Endothelial cell of umbilical vein (primary cell): Measurements from ENCODE around the gene TSSK6. TPM values are rescaled to one million over a fixed set of nuclear protein-coding genes. Genes with fewer than 3 reads are reported as not detected.

ENCODE experiments used
- BruUV-seq: library from RNA; stranded (reverse); fragments of 400-500 nt; replicated peaks from 2 replicates; lab custom pipeline; 2021; lab: Mats Ljungman, UMichigan
- CTCF ChIA-PET: fragments of 300-600, 350-600 bp; sonication (Branson Sonifier 250); formaldehyde crosslinking; loops from one replicate; lab custom pipeline; 2021; ENCODE audit warnings: antibody characterized with exemption, inconsistent platforms; lab: Charles Lee
- POLR2A ChIA-PET: fragments of 300-600, 350-600 bp; sonication (Branson Sonifier 250); formaldehyde crosslinking; loops from one replicate; lab custom pipeline; 2021; ENCODE audit warnings: antibody characterized with exemption, inconsistent platforms; lab: Charles Lee
- DNase-seq: peaks from one replicate; pipeline ENCODE4 v3.0.0-alpha.2; 2011; ENCODE audit warnings: low read depth, low spot score
- FAIRE-seq: peaks from 2 replicates; lab custom pipeline; 2011; peaks lifted over from hg19 to GRCh38; lab: Jason Lieb, UNC
- H2AFZ ChIP-seq: 2 replicates; pipeline ENCODE4 v1.6.0; 2012; ENCODE audit warnings: low read depth, low read length, control low read depth, inconsistent platforms
- H3K27ac ChIP-seq: 2 replicates; pipeline ENCODE4 v1.5.1; 2011; ENCODE audit warnings: low read depth, mild to moderate bottlenecking, control low read depth, low read length, moderate library complexity; ENCODE audit not compliant: insufficient read depth
- H3K27me3 ChIP-seq, 2 experiments: 2 replicates each; pipeline versions ENCODE4 v1.6.0 to v1.6.1; 2011; ENCODE audit warnings: low read length in 2 of 2, mixed read lengths in 1 of 2; ENCODE audit not compliant: control insufficient read depth in 2 of 2, insufficient read depth in 2 of 2
- H3K36me3 ChIP-seq, 2 experiments: 2 replicates in 1 of 2; 3 replicates in 1 of 2; pipeline ENCODE4 v1.5.1; 2011; ENCODE audit warnings: low read length in 2 of 2, mild to moderate bottlenecking in 1 of 2, moderate library complexity in 1 of 2; ENCODE audit not compliant: control insufficient read depth in 2 of 2, insufficient read depth in 2 of 2; ENCODE audit errors: extremely low read depth in 1 of 2
- H3K4me1 ChIP-seq: 3 replicates; pipeline ENCODE4 v1.5.1; 2011; ENCODE audit warnings: mild to moderate bottlenecking, low read length; ENCODE audit not compliant: control insufficient read depth, insufficient read depth; ENCODE audit errors: extremely low read depth
- H3K4me2 ChIP-seq: 2 replicates; pipeline ENCODE4 v1.6.1; 2011; ENCODE audit warnings: low read length, control low read depth, mixed read lengths; ENCODE audit not compliant: insufficient read depth
- H3K4me3 ChIP-seq, 3 experiments: fragments of 200-600 bp in 1 of 3; sonication (generic), shearing (Covaris generic) in 1 of 3; replicated peaks in 1 of 3; 2 replicates each; pipeline ENCODE4 v1.5.1; 2011 to 2016; ENCODE audit warnings: control low read depth in 3 of 3, low read length in 3 of 3, mild to moderate bottlenecking in 2 of 3, inconsistent platforms in 1 of 3, low read depth in 1 of 3, moderate library complexity in 1 of 3; ENCODE audit not compliant: insufficient read depth in 1 of 3
- H3K79me2 ChIP-seq: 2 replicates; pipeline ENCODE4 v1.6.0; 2012; ENCODE audit warnings: low read length, inconsistent platforms; ENCODE audit not compliant: control insufficient read depth, insufficient read depth
- H3K9ac ChIP-seq: replicated peaks from 2 replicates; pipeline ENCODE3; 2011; ENCODE audit warnings: low read length, control low read depth; ENCODE audit not compliant: insufficient read depth; ENCODE audit errors: extremely low read depth
- H3K9me1 ChIP-seq: replicated peaks from 3 replicates; pipeline ENCODE4 v1.6.0; 2011; ENCODE audit warnings: mild to moderate bottlenecking, low read length; ENCODE audit not compliant: control insufficient read depth, insufficient read depth; ENCODE audit errors: extremely low read depth
- H3K9me3 ChIP-seq: replicated peaks from 2 replicates; pipeline ENCODE4 v1.5.1; 2012; ENCODE audit warnings: low read length, inconsistent platforms; ENCODE audit not compliant: control insufficient read depth, insufficient read depth
- H4K20me1 ChIP-seq: replicated peaks from 2 replicates; pipeline ENCODE3; 2011; ENCODE audit warnings: mild to moderate bottlenecking, low read length; ENCODE audit not compliant: control insufficient read depth, insufficient read depth; ENCODE audit errors: extremely low read depth
- EZH2 ChIP-seq: IDR thresholded peaks from 2 replicates; pipeline ENCODE4 v1.6.1; 2012; ENCODE audit warnings: borderline replicate concordance, low read depth, mild to moderate bottlenecking, moderate library complexity, low read length, inconsistent platforms; ENCODE audit not compliant: severe bottlenecking
- FOS ChIP-seq: IDR thresholded peaks from 2 replicates; pipeline ENCODE4 v1.6.1; 2011; ENCODE audit warnings: mild to moderate bottlenecking, low read length, moderate library complexity, borderline replicate concordance; ENCODE audit not compliant: insufficient read depth
- GATA2 ChIP-seq: IDR thresholded peaks from 2 replicates; pipeline ENCODE4 v1.7.0; 2011; ENCODE audit warnings: low read depth, mild to moderate bottlenecking, moderate library complexity, mixed read lengths, low read length; ENCODE audit not compliant: insufficient read length, insufficient read depth
- JUN ChIP-seq: IDR thresholded peaks from 2 replicates; pipeline ENCODE4 v1.6.1; 2011; ENCODE audit warnings: borderline replicate concordance, low read depth; ENCODE audit not compliant: insufficient read length, insufficient read depth
- MYC ChIP-seq: IDR thresholded peaks from one replicate; pipeline ENCODE4 v1.6.1; 2011; ENCODE audit warnings: mild to moderate bottlenecking, low read depth, low read length
- POLR2A ChIP-seq: IDR thresholded peaks from 2 replicates; pipeline ENCODE4 v1.6.1; 2012; ENCODE audit warnings: low read depth, mild to moderate bottlenecking, control low read depth, low read length
- POLR2AphosphoS5 ChIP-seq: IDR thresholded peaks from 2 replicates; pipeline ENCODE4 v1.6.1; 2012; ENCODE audit warnings: low read depth, mild to moderate bottlenecking, control low read depth, low read length, moderate library complexity; ENCODE audit not compliant: insufficient read depth
- dilution Hi-C: fragments of 300-500 bp; cut with MboI; formaldehyde crosslinking; loops from one replicate; pipeline ENCODE4 v1.15.0; 2019; ENCODE audit warnings: low sequenced_read_pairs; ENCODE audit not compliant: extremely low pct_ligation_motif_present
- intact Hi-C: fragments of 100-400 bp; cut with micrococcal nuclease; formaldehyde crosslinking; loops from one replicate; pipeline ENCODE4 v1.10.0; 2022
- polyA plus RNA-seq, 4 experiments: library from polyadenylated mRNA; depleted of rRNA in 3 of 4; stranded (reverse) in 3 of 4; unstranded in 1 of 4; fragments of >200 nt; gene quantifications; 2 replicates each; pipeline versions ENCODE4 v1.2.1 to v1.2.3, GENCODE V29; 2011 to 2012; ENCODE audit warnings: missing spikeins in 1 of 4
- total RNA-seq: library from RNA; stranded (reverse); gene quantifications from 2 replicates; pipeline ENCODE4 v1.2.3, GENCODE V29; 2021
- TF ChIP-seq, protein P1 (sequence below), 2 donors: IDR thresholded peaks; 1 replicate in 1 of 2; 2 replicates in 1 of 2; pipeline ENCODE4 v1.5.1; 2011; ENCODE audit warnings: low read length in 2 of 2, mild to moderate bottlenecking in 2 of 2, moderate library complexity in 2 of 2, control low read depth in 1 of 2, inconsistent platforms in 1 of 2, low read depth in 1 of 2; ENCODE audit not compliant: insufficient read depth in 1 of 2; ENCODE audit errors: extremely low read depth in 1 of 2
- TF ChIP-seq, protein P2 (sequence below): IDR thresholded peaks from 2 replicates; pipeline ENCODE4 v1.6.1; 2011; ENCODE audit not compliant: insufficient read depth, insufficient read length

The TSSK6 gene
- total and polyA plus RNA-seq, 2 donors (not counting 3 experiments of a cell fraction or from before 2014, with no cell fraction given) = 0.76 to 0.82 TPM

DNA sequence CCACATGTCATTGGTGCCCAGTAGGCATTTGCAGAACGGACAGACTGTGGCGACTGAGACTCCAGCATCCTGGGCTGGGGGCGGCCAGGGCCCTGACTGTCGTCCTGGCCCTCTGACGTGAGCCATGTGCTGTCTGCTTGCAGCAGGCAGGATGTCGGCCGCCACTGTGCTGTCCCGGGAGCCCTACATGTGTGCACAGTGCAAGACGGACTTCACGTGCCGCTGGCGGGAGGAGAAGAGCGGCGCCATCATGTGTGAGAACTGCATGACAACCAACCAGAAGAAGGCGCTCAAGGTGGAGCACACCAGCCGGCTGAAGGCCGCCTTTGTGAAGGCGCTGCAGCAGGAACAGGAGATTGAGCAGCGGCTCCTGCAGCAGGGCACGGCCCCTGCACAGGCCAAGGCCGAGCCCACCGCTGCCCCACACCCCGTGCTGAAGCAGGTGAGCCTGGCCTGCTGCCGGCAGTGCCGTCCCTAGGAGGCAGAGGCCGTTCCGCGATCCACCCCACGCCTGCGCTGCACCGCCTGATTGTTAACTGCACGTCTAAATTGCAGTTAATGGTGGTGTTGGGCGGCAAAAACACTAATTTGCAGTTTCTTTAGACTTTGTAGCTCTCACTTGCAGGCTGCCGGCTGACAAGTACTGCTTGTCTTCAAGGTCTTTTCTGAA, 14.2 kb downstream of the TSSK6 start:
- intact Hi-C loops = no loop called here
- ChIA-PET POLR2A (no interaction called here), CTCF (no interaction called here)
- H3K79me2 ChIP-seq = peaks cover 1% of the 10 kb centered on the region
- FAIRE-seq (no peak), DNase-seq (no peak)
- no peaks in the 10 kb centered on the region for H3K27me3 ChIP-seq
- dilution Hi-C loops = no loop called here
- no peak overlapping the region for H3K4me3 ChIP-seq
- no peak overlapping the region for H3K27ac ChIP-seq
- no peaks in the 10 kb centered on the region for H3K9me1 ChIP-seq
- H3K4me2 ChIP-seq = no peak overlapping the region
- H3K9ac ChIP-seq = no peak overlapping the region
- no peaks in the 10 kb centered on the region for H4K20me1 ChIP-seq
- H2AFZ ChIP-seq = no peak overlapping the region
- TF ChIP-seq, protein P1, sequence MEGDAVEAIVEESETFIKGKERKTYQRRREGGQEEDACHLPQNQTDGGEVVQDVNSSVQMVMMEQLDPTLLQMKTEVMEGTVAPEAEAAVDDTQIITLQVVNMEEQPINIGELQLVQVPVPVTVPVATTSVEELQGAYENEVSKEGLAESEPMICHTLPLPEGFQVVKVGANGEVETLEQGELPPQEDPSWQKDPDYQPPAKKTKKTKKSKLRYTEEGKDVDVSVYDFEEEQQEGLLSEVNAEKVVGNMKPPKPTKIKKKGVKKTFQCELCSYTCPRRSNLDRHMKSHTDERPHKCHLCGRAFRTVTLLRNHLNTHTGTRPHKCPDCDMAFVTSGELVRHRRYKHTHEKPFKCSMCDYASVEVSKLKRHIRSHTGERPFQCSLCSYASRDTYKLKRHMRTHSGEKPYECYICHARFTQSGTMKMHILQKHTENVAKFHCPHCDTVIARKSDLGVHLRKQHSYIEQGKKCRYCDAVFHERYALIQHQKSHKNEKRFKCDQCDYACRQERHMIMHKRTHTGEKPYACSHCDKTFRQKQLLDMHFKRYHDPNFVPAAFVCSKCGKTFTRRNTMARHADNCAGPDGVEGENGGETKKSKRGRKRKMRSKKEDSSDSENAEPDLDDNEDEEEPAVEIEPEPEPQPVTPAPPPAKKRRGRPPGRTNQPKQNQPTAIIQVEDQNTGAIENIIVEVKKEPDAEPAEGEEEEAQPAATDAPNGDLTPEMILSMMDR (IDR thresholded peaks at IDR 0.05; ENCODE audit: extremely low read depth in 1 of 2, insufficient read depth in 1 of 2, low read depth in 1 of 2, low read length in 2 of 2) = no peak
- TF ChIP-seq FOS (no peak), JUN (no peak), POLR2A (no peak), GATA2 (no peak), MYC (no peak), EZH2 (no peak), POLR2AphosphoS5 (no peak)
- TF ChIP-seq, protein P2, sequence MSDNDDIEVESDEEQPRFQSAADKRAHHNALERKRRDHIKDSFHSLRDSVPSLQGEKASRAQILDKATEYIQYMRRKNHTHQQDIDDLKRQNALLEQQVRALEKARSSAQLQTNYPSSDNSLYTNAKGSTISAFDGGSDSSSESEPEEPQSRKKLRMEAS = no peak
- peaks cover 17 to 70% of the 10 kb centered on the region in 2 experiments for H3K36me3 ChIP-seq
- no TSS peak for BruUV-seq
- no peaks in the 10 kb centered on the region for H3K9me3 ChIP-seq
- H3K4me1 ChIP-seq = no peaks in the 10 kb centered on the region
